AG04450 (cell line): ENCODE measurements around the gene ZFHX3. TPM values are rescaled to one million over a fixed set of nuclear protein-coding genes. Genes with fewer than 3 reads are reported as not detected.

Source experiments
- CTCF ChIA-PET: fragments of 300-600, 350-600 bp; formaldehyde crosslinking; extraction: SDS; loops from one replicate; lab custom pipeline; 2022; ENCODE audit warnings: antibody characterized with exemption, inconsistent platforms; lab: Charles Lee
- POLR2A ChIA-PET: fragments of 350-600 bp; formaldehyde crosslinking; extraction: SDS; loops from one replicate; lab custom pipeline; 2021; ENCODE audit warnings: antibody characterized with exemption, inconsistent platforms; lab: Yijun Ruan, JAX
- DNase-seq: peaks from one replicate; pipeline ENCODE4 v3.0.0-alpha.2; 2011; ENCODE audit warnings: low read depth, low spot score
- H3K27ac ChIP-seq: one replicate; pipeline ENCODE4 v1.5.1; 2012; ENCODE audit warnings: low read depth, low read length, control low read depth
- H3K27me3 ChIP-seq: one replicate; pipeline ENCODE4 v1.6.0; 2012; ENCODE audit warnings: low read length; ENCODE audit not compliant: control insufficient read depth, insufficient read depth
- H3K4me3 ChIP-seq: 2 replicates; pipeline ENCODE4 v1.5.1; 2011; ENCODE audit warnings: mild to moderate bottlenecking, low read depth, low read length, control low read depth
- H3K9me3 ChIP-seq: 2 replicates; pipeline ENCODE4 v1.5.1; 2012; ENCODE audit warnings: low read length; ENCODE audit not compliant: control insufficient read depth, insufficient read depth
- CTCF ChIP-seq: IDR thresholded peaks from 2 replicates; pipeline ENCODE4 v1.5.1; 2011; ENCODE audit warnings: low read depth, low read length, control low read depth, inconsistent platforms
- polyA plus RNA-seq: library from polyadenylated mRNA; depleted of rRNA; stranded (reverse); fragments of >200 nt; gene quantifications from 2 replicates; pipeline ENCODE4 v1.2.3, GENCODE V29; 2011

ZFHX3 gene
- polyA plus RNA-seq, 1 experiment, result 3.3 TPM

GRCh38 chr16:72836985-72837384 lies 210.9 kb downstream of the ZFHX3 start:
- ChIA-PET CTCF (interaction anchor here (0.7 to 1.2 kb wide), 5 partner anchors 15 to 637 kb away, joined by 3 to 8 read pairs (median 3); no protein-coding TSS in a partner anchor), POLR2A (no interaction called here)
- no peaks in the 10 kb centered on the region for H3K27me3 ChIP-seq
- no peak for TF ChIP-seq CTCF
- DNase-seq, result no peak
- H3K4me3 ChIP-seq, result no peak overlapping the region
- no peaks in the 10 kb centered on the region for H3K9me3 ChIP-seq
- H3K27ac ChIP-seq, result no peak overlapping the region

GRCh38 chr16:72836181-72836580 lies 211.7 kb downstream of the ZFHX3 start:
- TF ChIP-seq CTCF, result no peak
- POLR2A ChIA-PET, result no interaction called here
- Histone ChIP-seq H3K4me3 (no peak overlapping the region), H3K27me3 (no peaks in the 10 kb centered on the region), H3K27ac (no peak overlapping the region), H3K9me3 (no peaks in the 10 kb centered on the region)
- CTCF ChIA-PET, result interaction anchor here (1.2 kb wide), 1 partner anchor 125 kb away, joined by 6 read pairs; no protein-coding TSS in a partner anchor
- DNase-seq, result no peak

- Histone ChIP-seq H3K4me3 (no peak overlapping the region), H3K27me3 (no peaks in the 10 kb centered on the region), H3K9me3 (no peaks in the 10 kb centered on the region), H3K27ac (no peak overlapping the region)
- TF ChIP-seq CTCF, result no peak
- ChIA-PET CTCF (interaction anchor here (0.8 to 1.4 kb wide), 6 partner anchors 23 to 1044 kb away, joined by 3 to 4 read pairs (median 3); no protein-coding TSS in a partner anchor), POLR2A (no interaction called here)
- DNase-seq, result no peak
Measured at GRCh38 chr16:72835086-72835485, 212.8 kb downstream of the ZFHX3 start.

- H3K9me3 ChIP-seq, result no peaks in the 10 kb centered on the region
- DNase-seq, result no peak
- no peak overlapping the region for H3K27ac ChIP-seq
- TF ChIP-seq CTCF, result no peak
- CTCF ChIA-PET, result interaction anchor here (0.8 to 1.4 kb wide), 5 partner anchors 24 to 1044 kb away, joined by 3 to 4 read pairs (median 3); no protein-coding TSS in a partner anchor
- no peak overlapping the region for H3K4me3 ChIP-seq
- POLR2A ChIA-PET, result no interaction called here
- H3K27me3 ChIP-seq, result no peaks in the 10 kb centered on the region
Measured at GRCh38 chr16:72834499-72834898, 213.4 kb downstream of the ZFHX3 start.

GRCh38 chr16:72833969-72834368 lies 214.0 kb downstream of the ZFHX3 start:
- Histone ChIP-seq H3K9me3 (no peaks in the 10 kb centered on the region), H3K27me3 (no peaks in the 10 kb centered on the region), H3K27ac (no peak overlapping the region), H3K4me3 (no peak overlapping the region)
- POLR2A ChIA-PET, result no interaction called here
- CTCF ChIA-PET, result interaction anchor here (1.1 to 3.2 kb wide), 3 partner anchors 11 to 1045 kb away, joined by 3 to 54 read pairs (median 40); no protein-coding TSS in a partner anchor
- no peak for TF ChIP-seq CTCF
- no peak for DNase-seq
